Measurements from ENCODE around the gene REXO2. TPM values are rescaled to one million over a fixed set of nuclear protein-coding genes. Genes with fewer than 3 reads are reported as not detected.

REXO2 gene
- total and polyA plus RNA-seq, 12 donors, result 85.4 to 204 (median 167) TPM

- DNase-seq (no peak), ATAC-seq (peak in 4 of 8 donors; percentile 6 to 54 (median 20))
- peaks cover 4 to 51% (median 32%) of the 10 kb centered on the region in 9 donors for H3K4me1 ChIP-seq
- peak overlapping the region; percentile 69 to 91 (median 86) for H3K27ac ChIP-seq
- no peak for TF ChIP-seq CTCF (IDR thresholded peaks at IDR 0.05)
- WGBS, 2 donors, result 10 to 11% methylated on average over 10 of the region's 10 CpGs
- H3K9me3 ChIP-seq, result no peaks in the 10 kb centered on the region
- peak overlapping the region; percentile 71 to 99 (median 85) for H3K4me3 ChIP-seq
- intact Hi-C loops (cut with DNase I), result loop anchor here in 3 of 10 donors (5.0 kb wide), 1 partner anchor 38 kb away; the partner anchor contains the start of genes C11orf71 (in 3 of the 3) and RBM7 (in 3 of the 3)
- H3K36me3 ChIP-seq, result peaks cover 0 to 29% (median 0%) of the 10 kb centered on the region in 9 donors
- H3K27me3 ChIP-seq, result no peaks in the 10 kb centered on the region
Observed at GRCh38 chr11:114440121-114440860, 1.0 kb downstream of the REXO2 start.

- intact Hi-C loops (cut with DNase I), result loop anchor here in 3 of 10 donors (5.0 kb wide), 1 partner anchor 39 kb away; the partner anchor contains the start of genes C11orf71 (in 3 of the 3) and RBM7 (in 3 of the 3)
Observed at GRCh38 chr11:114440971-114441763, 1.9 kb downstream of the REXO2 start.

GRCh38 chr11:114441921-114442320 lies 2.7 kb downstream of the REXO2 start:
- no peak for DNase-seq
- ATAC-seq, result no peak
- H3K9me3 ChIP-seq, result no peaks in the 10 kb centered on the region
- H3K27ac ChIP-seq, result peak overlapping the region in 1 of 10 donors; percentile 90
- 74 to 83% methylated on average over 2 of the region's 2 CpGs for WGBS, 2 donors
- H3K4me3 ChIP-seq, result no peak overlapping the region
- H3K36me3 ChIP-seq, result peaks cover 0 to 43% (median 0%) of the 10 kb centered on the region in 9 donors
- H3K4me1 ChIP-seq, result peaks cover 4 to 51% (median 32%) of the 10 kb centered on the region in 9 donors
- TF ChIP-seq CTCF (IDR thresholded peaks at IDR 0.05), result no peak
- no peaks in the 10 kb centered on the region for H3K27me3 ChIP-seq
- intact Hi-C loops (cut with DNase I), result loop anchor here in 3 of 10 donors (5.0 kb wide), 1 partner anchor 40 kb away; the partner anchor contains the start of genes C11orf71 (in 3 of the 3) and RBM7 (in 3 of the 3)

More at GRCh38 chr11:114440971-114441763, 1.9 kb downstream of the REXO2 start:
- Histone ChIP-seq H3K4me1 (peaks cover 4 to 51% (median 32%) of the 10 kb centered on the region in 9 donors), H3K4me3 (peak overlapping the region in 8 of 10 donors; percentile 71 to 99 (median 85)), H3K36me3 (peaks cover 0 to 37% (median 0%) of the 10 kb centered on the region in 9 donors), H3K27ac (peak overlapping the region in 6 of 10 donors; percentile 85 to 91 (median 90)), H3K27me3 (no peaks in the 10 kb centered on the region), H3K9me3 (no peaks in the 10 kb centered on the region)
- WGBS, 2 donors, result 65 to 67% methylated on average over 7 of the region's 7 CpGs
- DNase-seq (no peak), ATAC-seq (no peak)
- TF ChIP-seq CTCF (IDR thresholded peaks at IDR 0.05), result no peak

- H3K27ac ChIP-seq, result no peak overlapping the region
- H3K9me3 ChIP-seq, result no peaks in the 10 kb centered on the region
- H3K4me1 ChIP-seq, result peaks cover 4 to 54% (median 32%) of the 10 kb centered on the region in 9 donors
- no peak for TF ChIP-seq CTCF (IDR thresholded peaks at IDR 0.05)
- H3K4me3 ChIP-seq, result no peak overlapping the region
- ATAC-seq, result no peak
- H3K36me3 ChIP-seq, result peaks cover 0 to 43% (median 0%) of the 10 kb centered on the region in 9 donors
- DNase-seq, result no peak
- WGBS, 2 donors, result 48 to 66% methylated on average over 1 of the region's 1 CpG
- no peaks in the 10 kb centered on the region for H3K27me3 ChIP-seq
- intact Hi-C loops (cut with DNase I), result loop anchor here in 3 of 10 donors (5.0 kb wide), 1 partner anchor 40 kb away; the partner anchor contains the start of genes C11orf71 (in 3 of the 3) and RBM7 (in 3 of the 3)
Observed at GRCh38 chr11:114442536-114442935, 3.3 kb downstream of the REXO2 start.
